Stomach (tissue), 4 donors: Measurements from ENCODE around the gene ATG2B.

Experiments
- CTCF ChIP-seq, 7 experiments: fragments of 450-650 bp in 4 of 7; fragments of 200-600 bp in 3 of 7; sonication (generic) in 3 of 7; IDR thresholded peaks; one replicate each; pipeline ENCODE4 v1.5.1; 2016 to 2019; ENCODE audit warnings: antibody characterized with exemption in 7 of 7, control low read depth in 2 of 7, mild to moderate bottlenecking in 1 of 7
- POLR2A ChIP-seq, 4 donors: fragments of 450-650 bp; IDR thresholded peaks; one replicate each; pipeline ENCODE4 v1.6.1; 2016; ENCODE audit warnings: antibody characterized with exemption in 4 of 4, control low read depth in 2 of 4, mild to moderate bottlenecking in 1 of 4, moderate library complexity in 1 of 4

GRCh38 chr14:96297000-96297399 is 66.1 kb downstream of the ATG2B start:
- peak in 3 of 7 experiments; percentile 22 to 64 (median 49) for TF ChIP-seq CTCF (IDR thresholded peaks at IDR 0.05)
- TF ChIP-seq POLR2A (IDR thresholded peaks at IDR 0.05): no peak
